SK-N-SH (cell line): ENCODE measurements around the gene INS.

Experiments used
- CHD2 ChIP-seq: fragments of 150-350 bp; IDR thresholded peaks from 2 replicates; pipeline ENCODE4 v1.6.1; 2018; ENCODE audit warnings: low read length; ENCODE audit not compliant: partially characterized antibody
- EP300 ChIP-seq, 2 experiments: IDR thresholded peaks; 2 replicates each; pipeline versions ENCODE4 v1.4.0 to v1.6.1; 2012; ENCODE audit warnings: borderline replicate concordance in 1 of 2, low read depth in 1 of 2, low read length in 1 of 2
- EZH2phosphoT487 ChIP-seq: fragments of 200-600 bp; sonication (generic); IDR thresholded peaks from 2 replicates; pipeline ENCODE4 v1.6.1; 2017; ENCODE audit warnings: low read depth, mixed run types, mild to moderate bottlenecking, antibody characterized with exemption, moderate library complexity, borderline replicate concordance
- FOSL2 ChIP-seq: IDR thresholded peaks from 2 replicates; pipeline ENCODE4 v1.4.0; 2012; ENCODE audit warnings: low read depth, mild to moderate bottlenecking, moderate library complexity, borderline replicate concordance
- JUND ChIP-seq: IDR thresholded peaks from 2 replicates; pipeline ENCODE4 v1.4.0; 2012
- POLR2AphosphoS5 ChIP-seq: IDR thresholded peaks from 2 replicates; pipeline ENCODE4 v1.6.1; 2012; ENCODE audit warnings: low read depth, low read length
- SIN3A ChIP-seq: IDR thresholded peaks from 2 replicates; pipeline ENCODE4 v1.6.1; 2012; ENCODE audit warnings: low read depth, mild to moderate bottlenecking, low read length, moderate library complexity, borderline replicate concordance
- TAF1 ChIP-seq: IDR thresholded peaks from 2 replicates; pipeline ENCODE4 v1.6.1; 2012; ENCODE audit warnings: low read depth, mild to moderate bottlenecking, low read length, moderate library complexity, borderline replicate concordance
- TCF12 ChIP-seq: IDR thresholded peaks from 2 replicates; pipeline ENCODE4 v1.4.0; 2012
- TEAD4 ChIP-seq: IDR thresholded peaks from 2 replicates; pipeline ENCODE4 v1.4.0; 2012; ENCODE audit warnings: mild to moderate bottlenecking, borderline replicate concordance; ENCODE audit not compliant: insufficient read depth
- YY1 ChIP-seq: IDR thresholded peaks from 2 replicates; pipeline ENCODE4 v1.4.0; 2012; ENCODE audit warnings: low read depth, mild to moderate bottlenecking
- TF ChIP-seq, protein P1 (sequence below): fragments of 200-600 bp; sonication (generic); IDR thresholded peaks from 2 replicates; pipeline ENCODE4 v1.6.1; 2017; ENCODE audit warnings: antibody characterized with exemption, mild to moderate bottlenecking, moderate library complexity
- TF ChIP-seq, protein P2 (sequence below): IDR thresholded peaks from 2 replicates; pipeline ENCODE4 v1.6.1; 2012; ENCODE audit warnings: mild to moderate bottlenecking, low read depth, low read length, moderate library complexity

DNA sequence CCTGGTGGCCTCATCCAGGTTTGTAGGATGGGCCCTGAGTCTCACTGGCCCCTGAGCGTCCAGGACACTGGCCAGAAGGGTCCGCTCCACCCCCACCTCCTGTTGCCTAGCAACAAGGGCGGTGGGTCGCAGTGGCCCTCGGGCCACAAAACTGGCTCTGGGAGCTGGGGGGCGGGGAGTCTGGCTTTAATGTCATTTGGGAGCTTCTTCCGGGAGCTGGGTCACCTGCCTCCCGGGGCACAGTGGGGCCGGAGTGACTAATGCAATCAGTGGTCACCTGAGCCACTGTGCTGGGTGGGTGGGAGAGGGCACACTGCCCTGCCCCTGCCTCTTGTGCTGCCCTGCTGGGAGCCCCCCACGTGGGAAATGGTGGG lies 8.0 kb upstream of the INS start:
- TF ChIP-seq, protein P1, sequence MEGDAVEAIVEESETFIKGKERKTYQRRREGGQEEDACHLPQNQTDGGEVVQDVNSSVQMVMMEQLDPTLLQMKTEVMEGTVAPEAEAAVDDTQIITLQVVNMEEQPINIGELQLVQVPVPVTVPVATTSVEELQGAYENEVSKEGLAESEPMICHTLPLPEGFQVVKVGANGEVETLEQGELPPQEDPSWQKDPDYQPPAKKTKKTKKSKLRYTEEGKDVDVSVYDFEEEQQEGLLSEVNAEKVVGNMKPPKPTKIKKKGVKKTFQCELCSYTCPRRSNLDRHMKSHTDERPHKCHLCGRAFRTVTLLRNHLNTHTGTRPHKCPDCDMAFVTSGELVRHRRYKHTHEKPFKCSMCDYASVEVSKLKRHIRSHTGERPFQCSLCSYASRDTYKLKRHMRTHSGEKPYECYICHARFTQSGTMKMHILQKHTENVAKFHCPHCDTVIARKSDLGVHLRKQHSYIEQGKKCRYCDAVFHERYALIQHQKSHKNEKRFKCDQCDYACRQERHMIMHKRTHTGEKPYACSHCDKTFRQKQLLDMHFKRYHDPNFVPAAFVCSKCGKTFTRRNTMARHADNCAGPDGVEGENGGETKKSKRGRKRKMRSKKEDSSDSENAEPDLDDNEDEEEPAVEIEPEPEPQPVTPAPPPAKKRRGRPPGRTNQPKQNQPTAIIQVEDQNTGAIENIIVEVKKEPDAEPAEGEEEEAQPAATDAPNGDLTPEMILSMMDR, result no peak
- TF ChIP-seq POLR2AphosphoS5 (no peak), EP300 (IDR thresholded peaks at IDR 0.05; ENCODE audit: borderline replicate concordance in 1 of 2, low read depth in 1 of 2, low read length in 1 of 2) (no peak), TCF12 (no peak), TAF1 (no peak), YY1 (no peak), EZH2phosphoT487 (no peak), FOSL2 (no peak), SIN3A (no peak), JUND (no peak), TEAD4 (no peak), CHD2 (no peak)
- TF ChIP-seq, protein P2, sequence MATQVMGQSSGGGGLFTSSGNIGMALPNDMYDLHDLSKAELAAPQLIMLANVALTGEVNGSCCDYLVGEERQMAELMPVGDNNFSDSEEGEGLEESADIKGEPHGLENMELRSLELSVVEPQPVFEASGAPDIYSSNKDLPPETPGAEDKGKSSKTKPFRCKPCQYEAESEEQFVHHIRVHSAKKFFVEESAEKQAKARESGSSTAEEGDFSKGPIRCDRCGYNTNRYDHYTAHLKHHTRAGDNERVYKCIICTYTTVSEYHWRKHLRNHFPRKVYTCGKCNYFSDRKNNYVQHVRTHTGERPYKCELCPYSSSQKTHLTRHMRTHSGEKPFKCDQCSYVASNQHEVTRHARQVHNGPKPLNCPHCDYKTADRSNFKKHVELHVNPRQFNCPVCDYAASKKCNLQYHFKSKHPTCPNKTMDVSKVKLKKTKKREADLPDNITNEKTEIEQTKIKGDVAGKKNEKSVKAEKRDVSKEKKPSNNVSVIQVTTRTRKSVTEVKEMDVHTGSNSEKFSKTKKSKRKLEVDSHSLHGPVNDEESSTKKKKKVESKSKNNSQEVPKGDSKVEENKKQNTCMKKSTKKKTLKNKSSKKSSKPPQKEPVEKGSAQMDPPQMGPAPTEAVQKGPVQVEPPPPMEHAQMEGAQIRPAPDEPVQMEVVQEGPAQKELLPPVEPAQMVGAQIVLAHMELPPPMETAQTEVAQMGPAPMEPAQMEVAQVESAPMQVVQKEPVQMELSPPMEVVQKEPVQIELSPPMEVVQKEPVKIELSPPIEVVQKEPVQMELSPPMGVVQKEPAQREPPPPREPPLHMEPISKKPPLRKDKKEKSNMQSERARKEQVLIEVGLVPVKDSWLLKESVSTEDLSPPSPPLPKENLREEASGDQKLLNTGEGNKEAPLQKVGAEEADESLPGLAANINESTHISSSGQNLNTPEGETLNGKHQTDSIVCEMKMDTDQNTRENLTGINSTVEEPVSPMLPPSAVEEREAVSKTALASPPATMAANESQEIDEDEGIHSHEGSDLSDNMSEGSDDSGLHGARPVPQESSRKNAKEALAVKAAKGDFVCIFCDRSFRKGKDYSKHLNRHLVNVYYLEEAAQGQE, result no peak
